Measurements from ENCODE around the gene KLHL11.
"Not testable (repeated sequence)": the region's sequence is repeated elsewhere in the genome, so short reads cannot be mapped to it uniquely, and the experiment has no call there.

The KLHL11 gene

GRCh38 chr17:41836550-41837196 lies 28.6 kb downstream of the KLHL11 start:
- DNase-seq, result no peak

- DNase-seq, result peak in 4 of 5 donors; percentile 34 to 63 (median 50)
These were observed 29.2 kb downstream of the KLHL11 start, which contains the start of gene NT5C3B for GRCh38 chr17:41835800-41836549. Gene NT5C3B, minus strand, starts transcription at chr17:41836232. Its CDS starts 39 bp downstream, at chr17:41836193.

GRCh38 chr17:41835214-41835799 lies 29.9 kb downstream of the KLHL11 start:
- no peak for DNase-seq

- not testable (repeated sequence) for DNase-seq
These were observed 35.3 kb downstream of the KLHL11 start for GRCh38 chr17:41829961-41830360.

- no peak for DNase-seq
These were observed 39.9 kb downstream of the KLHL11 start for GRCh38 chr17:41825175-41825845.

GRCh38 chr17:41824086-41824485 lies 41.1 kb downstream of the KLHL11 start:
- DNase-seq, result no peak

- DNase-seq, result no peak
These were observed 41.6 kb downstream of the KLHL11 start for GRCh38 chr17:41823580-41823979.

GRCh38 chr17:41823141-41823524 lies 42.1 kb downstream of the KLHL11 start:
- no peak for DNase-seq

GRCh38 chr17:41822216-41823140 lies 42.7 kb downstream of the KLHL11 start:
- DNase-seq, result no peak

GRCh38 chr17:41821776-41822175 lies 43.4 kb downstream of the KLHL11 start:
- no peak for DNase-seq

- no peak for DNase-seq
These were observed 47.2 kb downstream of the KLHL11 start for GRCh38 chr17:41818024-41818423.

- no peak for DNase-seq
These were observed 48.4 kb downstream of the KLHL11 start for GRCh38 chr17:41816637-41817320.

- DNase-seq, result no peak
These were observed 51.0 kb downstream of the KLHL11 start for GRCh38 chr17:41814195-41814594.

- no peak for DNase-seq
These were observed 51.5 kb downstream of the KLHL11 start for GRCh38 chr17:41813699-41814124.

- no peak for DNase-seq
These were observed 52.0 kb downstream of the KLHL11 start for GRCh38 chr17:41813152-41813680.

GRCh38 chr17:41812381-41813151 lies 52.7 kb downstream of the KLHL11 start, which contains the start of gene FKBP10:
Gene FKBP10, plus strand, starts transcription at chr17:41813004. Its CDS starts 31 bp downstream, at chr17:41813035.
- DNase-seq, result peak in 2 of 5 donors; percentile 15 to 32

- DNase-seq, result peak; percentile 40 to 78 (median 66)
These were observed 53.5 kb downstream of the KLHL11 start, which contains the start of gene P3H4 for GRCh38 chr17:41811549-41812380. Gene P3H4, minus strand, starts transcription at chr17:41811949. Its CDS starts 34 bp downstream, at chr17:41811915.

GRCh38 chr17:41810659-41811548 lies 54.3 kb downstream of the KLHL11 start:
- peak in 1 of 5 donors; percentile 12 for DNase-seq
